Fibroblast of villous mesenchyme (primary cell): ENCODE data around the gene MRPL27. TPM values are rescaled to one million over a fixed set of nuclear protein-coding genes. Genes with fewer than 3 reads are reported as not detected.

Source experiments
- DNase-seq: peaks from one replicate; pipeline ENCODE4 v3.0.0-alpha.2; 2010; ENCODE audit warnings: low read depth
- H3K4me3 ChIP-seq: 2 replicates; pipeline ENCODE4 v1.5.1; 2011; ENCODE audit warnings: low read depth, mild to moderate bottlenecking, low read length
- total RNA-seq: library from RNA; depleted of rRNA; stranded (reverse); fragments of >200 nt; gene quantifications from 2 replicates; pipeline ENCODE4 v1.2.3, GENCODE V29; 2012
- TF ChIP-seq, protein P1 (sequence below): IDR thresholded peaks from 2 replicates; pipeline ENCODE4 v1.5.1; 2012; ENCODE audit warnings: low read depth, mild to moderate bottlenecking, low read length; ENCODE audit not compliant: insufficient read depth

Gene MRPL27
- total RNA-seq, 1 donor: 63.0 TPM

DNA sequence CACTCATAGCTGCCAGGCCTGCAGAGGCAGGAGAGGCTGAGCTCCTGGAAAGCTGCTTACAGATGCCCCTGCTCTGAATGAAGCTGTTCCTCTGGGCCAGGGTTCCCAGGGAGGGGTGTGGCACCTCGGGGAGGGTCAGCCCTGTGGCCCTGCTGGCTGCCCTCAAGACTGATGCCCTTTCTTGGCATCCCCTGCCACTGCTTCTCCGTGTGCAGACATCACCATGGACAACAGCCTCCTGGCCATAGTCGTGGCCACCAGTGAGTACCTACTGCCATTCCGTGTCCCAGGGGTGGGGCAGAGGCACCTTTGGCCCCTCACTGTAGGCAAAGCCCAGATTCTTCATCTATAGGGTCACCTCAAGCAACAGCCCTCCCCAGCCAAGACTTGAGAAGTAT is 8.9 kb downstream of the MRPL27 start:
- TF ChIP-seq, protein P1, sequence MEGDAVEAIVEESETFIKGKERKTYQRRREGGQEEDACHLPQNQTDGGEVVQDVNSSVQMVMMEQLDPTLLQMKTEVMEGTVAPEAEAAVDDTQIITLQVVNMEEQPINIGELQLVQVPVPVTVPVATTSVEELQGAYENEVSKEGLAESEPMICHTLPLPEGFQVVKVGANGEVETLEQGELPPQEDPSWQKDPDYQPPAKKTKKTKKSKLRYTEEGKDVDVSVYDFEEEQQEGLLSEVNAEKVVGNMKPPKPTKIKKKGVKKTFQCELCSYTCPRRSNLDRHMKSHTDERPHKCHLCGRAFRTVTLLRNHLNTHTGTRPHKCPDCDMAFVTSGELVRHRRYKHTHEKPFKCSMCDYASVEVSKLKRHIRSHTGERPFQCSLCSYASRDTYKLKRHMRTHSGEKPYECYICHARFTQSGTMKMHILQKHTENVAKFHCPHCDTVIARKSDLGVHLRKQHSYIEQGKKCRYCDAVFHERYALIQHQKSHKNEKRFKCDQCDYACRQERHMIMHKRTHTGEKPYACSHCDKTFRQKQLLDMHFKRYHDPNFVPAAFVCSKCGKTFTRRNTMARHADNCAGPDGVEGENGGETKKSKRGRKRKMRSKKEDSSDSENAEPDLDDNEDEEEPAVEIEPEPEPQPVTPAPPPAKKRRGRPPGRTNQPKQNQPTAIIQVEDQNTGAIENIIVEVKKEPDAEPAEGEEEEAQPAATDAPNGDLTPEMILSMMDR: no peak
- DNase-seq: no peak
- no peak overlapping the region for H3K4me3 ChIP-seq

DNA sequence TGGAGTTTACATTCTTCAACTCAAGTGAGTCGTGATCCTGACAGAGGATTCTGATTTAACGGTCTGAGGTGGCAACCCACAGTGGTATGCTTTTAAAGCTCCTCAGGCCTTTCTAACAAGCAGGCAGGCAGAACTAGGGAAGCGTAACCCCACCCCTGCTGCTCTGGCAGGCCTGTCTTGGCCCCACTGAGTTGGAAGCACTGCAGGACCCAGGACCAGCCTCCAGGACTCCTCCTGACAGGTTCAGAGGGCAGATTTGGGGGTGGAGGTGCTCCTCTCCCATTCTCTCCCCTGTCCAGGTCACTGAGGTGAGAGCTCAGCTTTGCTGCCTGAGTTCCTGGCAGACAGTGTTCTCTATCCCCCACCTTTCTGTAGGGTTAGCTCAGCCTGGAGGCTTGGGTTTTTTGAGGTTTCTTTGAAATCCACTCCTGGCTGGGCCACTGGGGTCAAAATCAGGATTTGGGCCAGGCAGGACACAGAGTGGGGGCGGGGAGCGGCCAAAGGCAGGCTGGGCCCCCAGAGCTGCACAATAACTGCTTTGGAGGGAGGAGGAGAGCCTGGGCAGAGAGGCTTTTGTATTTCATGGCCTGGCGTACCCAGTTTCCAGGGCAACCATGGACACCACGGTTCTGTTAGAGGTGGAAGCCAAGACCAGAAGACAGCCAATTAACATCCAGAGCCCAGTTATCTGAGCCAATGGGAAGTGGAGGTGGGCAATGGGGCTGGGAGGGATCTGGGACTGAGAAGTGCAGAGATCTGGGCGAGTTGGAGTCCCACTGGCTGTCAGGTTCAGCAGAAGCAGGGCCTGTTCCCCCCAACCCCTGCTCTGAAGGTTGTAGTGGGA is 9.5 kb downstream of the MRPL27 start:
- no peak overlapping the region for H3K4me3 ChIP-seq
- peak; percentile 38 for DNase-seq
- TF ChIP-seq, protein P1: no peak

DNA sequence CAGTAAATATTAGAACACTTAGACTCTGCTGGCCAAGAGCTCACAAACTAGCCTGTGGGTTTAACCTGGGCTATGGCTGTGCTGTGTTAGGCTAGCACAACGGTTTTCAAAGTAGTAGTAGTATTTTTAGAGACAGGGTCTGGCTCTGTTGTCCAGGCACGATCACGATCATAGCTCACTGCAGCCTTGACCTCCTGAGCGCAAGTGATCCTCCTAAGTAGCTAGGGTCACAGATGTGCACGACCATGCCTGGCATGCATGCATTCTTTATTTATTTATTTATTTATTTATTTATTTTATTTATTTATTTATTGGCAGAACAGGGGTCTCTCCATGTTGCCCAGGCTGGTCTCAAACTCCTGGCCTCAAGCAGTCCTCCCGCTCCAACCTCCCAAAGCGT is 10.3 kb downstream of the MRPL27 start:
- DNase-seq: no peak
- TF ChIP-seq, protein P1: no peak
- H3K4me3 ChIP-seq: no peak overlapping the region

DNA sequence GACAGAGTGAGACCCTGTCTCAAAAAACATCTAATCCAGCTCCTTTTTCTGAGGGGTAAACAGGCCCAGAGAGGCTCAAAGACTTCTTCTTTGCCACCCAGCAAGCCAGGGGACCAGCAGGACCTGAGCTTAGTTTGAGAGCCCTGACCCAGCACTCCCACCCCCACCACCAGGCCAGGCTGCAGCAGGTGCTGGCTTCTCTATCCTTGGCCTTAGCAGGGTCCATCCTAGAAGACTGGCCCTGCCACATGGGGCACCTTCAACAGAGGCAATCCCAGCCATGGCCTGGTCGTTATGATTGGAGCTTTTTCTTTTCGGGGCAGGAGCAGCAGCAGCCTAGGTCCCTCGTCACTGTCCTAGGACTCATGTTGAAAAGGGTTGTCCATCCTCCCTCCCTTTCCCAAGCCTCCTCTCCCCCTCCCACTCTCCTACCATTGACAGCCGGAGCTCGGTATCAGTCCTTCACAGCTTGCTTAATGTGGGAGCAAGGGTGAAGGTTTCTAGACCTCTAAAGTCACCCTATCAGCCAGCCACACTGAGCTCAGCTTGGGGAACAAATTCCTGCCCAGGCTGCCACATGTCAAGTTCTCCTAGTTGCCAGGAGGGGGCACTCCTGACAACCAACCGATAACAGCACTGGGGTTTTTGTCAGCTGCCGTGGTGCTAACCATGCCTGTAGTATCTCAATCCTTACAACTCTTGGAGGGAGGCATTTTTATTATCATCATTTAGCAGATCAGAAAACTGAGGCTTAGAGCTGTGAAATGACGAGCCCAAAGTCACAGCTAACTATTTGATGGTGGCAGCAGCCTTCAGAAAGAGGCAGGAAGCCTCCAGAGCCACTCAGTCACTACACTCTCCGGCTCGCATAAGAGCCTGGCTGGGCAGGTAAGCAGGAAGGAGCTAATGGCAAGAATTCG is 11.2 kb downstream of the MRPL27 start:
- DNase-seq: peak; percentile 83
- TF ChIP-seq, protein P1: peak; percentile 86
- H3K4me3 ChIP-seq: no peak overlapping the region

DNA sequence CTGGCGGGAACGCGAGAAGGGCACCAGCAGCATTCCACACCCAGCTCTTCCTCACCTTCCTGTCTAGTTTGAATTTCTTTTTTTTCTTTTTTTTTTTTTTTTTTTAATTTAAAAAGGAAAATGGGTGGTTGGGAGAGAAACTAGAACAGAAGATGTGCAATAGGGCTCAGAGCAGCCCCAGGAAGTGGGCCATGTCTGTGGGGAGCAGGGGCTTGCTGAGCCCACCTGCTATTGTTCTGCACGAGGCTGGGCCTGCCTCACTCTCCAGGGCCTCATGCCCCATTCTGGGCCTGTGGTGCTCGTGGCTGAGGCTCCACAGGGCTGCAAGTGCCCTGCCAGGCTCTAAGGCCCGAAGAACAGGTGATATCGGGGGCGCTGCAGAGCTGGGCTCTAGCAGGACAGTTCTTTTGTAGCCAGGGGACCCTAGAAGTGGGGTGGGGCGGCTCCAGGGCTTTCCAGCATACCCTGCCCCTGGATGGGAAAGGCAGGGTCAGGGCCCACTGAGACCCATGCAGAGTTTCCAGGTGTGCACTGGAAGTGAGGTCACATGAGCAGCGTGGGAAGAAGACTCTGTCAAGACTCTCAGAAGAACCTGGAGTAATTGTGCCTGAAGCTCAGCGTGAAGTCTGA is 12.4 kb downstream of the MRPL27 start:
- no peak overlapping the region for H3K4me3 ChIP-seq
- DNase-seq: no peak
- TF ChIP-seq, protein P1: no peak

DNA sequence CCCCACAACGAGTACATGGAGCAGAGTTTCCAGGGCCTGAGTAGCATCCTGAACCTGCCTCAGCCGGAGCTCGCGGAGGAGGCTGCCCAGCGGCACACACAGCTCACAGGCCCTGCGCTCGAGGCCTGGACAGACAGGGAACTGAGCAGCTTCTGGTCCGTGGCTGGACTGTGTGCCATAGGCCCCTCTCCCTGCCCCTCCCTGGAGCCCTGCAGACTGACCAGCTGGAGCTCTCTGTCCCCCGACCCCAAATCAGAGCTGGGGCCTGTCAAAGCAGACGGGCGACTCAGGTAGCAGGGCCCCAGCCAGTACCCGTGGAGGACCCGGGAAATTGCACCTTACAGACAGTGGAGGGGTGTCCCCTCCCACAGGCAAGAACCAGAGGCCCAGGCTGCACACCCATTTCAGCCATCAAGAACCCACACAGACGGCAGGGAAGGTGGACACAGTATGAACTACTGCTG is 13.0 kb downstream of the MRPL27 start:
- TF ChIP-seq, protein P1: no peak
- DNase-seq: no peak
- H3K4me3 ChIP-seq: no peak overlapping the region
